ENCODE measurements around the gene PHGDH. TPM values are rescaled to one million over a fixed set of nuclear protein-coding genes. Genes with fewer than 3 reads are reported as not detected.
"Not testable (repeated sequence)": the region's sequence is repeated elsewhere in the genome, so short reads cannot be mapped to it uniquely, and the experiment has no call there.

PHGDH gene
- total and polyA plus RNA-seq, 8 donors, result 31.9 to 132 (median 107) TPM

GRCh38 chr1:119783354-119784185 lies 71.8 kb downstream of the PHGDH start:
- no peak for DNase-seq
- Histone ChIP-seq H3K27me3 (no peaks in the 10 kb centered on the region), H3K27ac (no peak overlapping the region), H3K4me3 (no peak overlapping the region), H3K36me3 (no peaks in the 10 kb centered on the region), H3K9me3 (no peaks in the 10 kb centered on the region), H3K4me1 (peaks cover 9 to 20% of the 10 kb centered on the region in 2 donors)
- intact Hi-C loops (cut with DNase I), result no loop called here
- no peak for TF ChIP-seq CTCF (IDR thresholded peaks at IDR 0.05)
- peak; percentile 7 for ATAC-seq

GRCh38 chr1:119784191-119784781 lies 72.6 kb downstream of the PHGDH start:
- Histone ChIP-seq H3K9me3 (no peaks in the 10 kb centered on the region), H3K4me1 (peaks cover 9 to 20% of the 10 kb centered on the region in 2 donors), H3K27me3 (no peaks in the 10 kb centered on the region), H3K36me3 (no peaks in the 10 kb centered on the region), H3K27ac (no peak overlapping the region), H3K4me3 (no peak overlapping the region)
- ATAC-seq, result peak; percentile 63
- intact Hi-C loops (cut with DNase I), result no loop called here
- peak in 3 of 4 donors; percentile 75 to 87 (median 79) for DNase-seq
- no peak for TF ChIP-seq CTCF (IDR thresholded peaks at IDR 0.05)

- H3K9me3 ChIP-seq; H3K36me3 ChIP-seq; H3K4me3 ChIP-seq; DNase-seq; intact Hi-C loops (cut with DNase I); H3K27ac ChIP-seq; ATAC-seq; H3K27me3 ChIP-seq: not testable (repeated sequence)
- peaks cover 9 to 20% of the 10 kb centered on the region in 2 donors for H3K4me1 ChIP-seq
Observed at GRCh38 chr1:119786046-119786445, 74.3 kb downstream of the PHGDH start.

GRCh38 chr1:119786473-119787050 lies 74.8 kb downstream of the PHGDH start:
- peaks cover 9 to 20% of the 10 kb centered on the region in 2 donors for H3K4me1 ChIP-seq

GRCh38 chr1:119787776-119788175 lies 76.0 kb downstream of the PHGDH start:
- ATAC-seq (peak; percentile 60), DNase-seq (peak in 1 of 4 donors; percentile 41)
- Histone ChIP-seq H3K4me3 (no peak overlapping the region), H3K36me3 (no peaks in the 10 kb centered on the region), H3K9me3 (no peaks in the 10 kb centered on the region), H3K4me1 (peaks cover 9 to 20% of the 10 kb centered on the region in 2 donors), H3K27me3 (no peaks in the 10 kb centered on the region), H3K27ac (no peak overlapping the region)
- no peak for TF ChIP-seq CTCF (IDR thresholded peaks at IDR 0.05)
- intact Hi-C loops (cut with DNase I), result no loop called here

More at GRCh38 chr1:119786473-119787050, 74.8 kb downstream of the PHGDH start:
- H3K9me3 ChIP-seq; intact Hi-C loops (cut with DNase I); H3K27me3 ChIP-seq; H3K36me3 ChIP-seq; DNase-seq; ATAC-seq; H3K4me3 ChIP-seq; H3K27ac ChIP-seq: not testable (repeated sequence)
